CD4-positive, alpha-beta T cell treated with Interleukin-6 for 4 hours (primary cell): ENCODE data around the gene NDUFV1.
"Not testable (repeated sequence)": the region's sequence is repeated elsewhere in the genome, so short reads cannot be mapped to it uniquely, and the experiment has no call there.

Source experiments
- DNase-seq: peaks from one replicate; pipeline ENCODE4 v3.0.0-alpha.2; 2020; ENCODE audit warnings: mixed read lengths

NDUFV1 gene

GRCh38 chr11:67606492-67607295 is at the start of gene NDUFV1:
Gene NDUFV1 (plus strand): TSS chr11:67606936. CDS start chr11:67607005, 69 bp downstream.
- DNase-seq = peak; percentile 98

GRCh38 chr11:67558084-67558772 is 48.5 kb upstream of the NDUFV1 start:
- DNase-seq = no peak

GRCh38 chr11:67561971-67562619 is 44.6 kb upstream of the NDUFV1 start:
- DNase-seq = no peak

- no peak for DNase-seq
Measured at GRCh38 chr11:67562963-67563704, 43.6 kb upstream of the NDUFV1 start.

- not testable (repeated sequence) for DNase-seq
Measured at GRCh38 chr11:67563705-67564114, 43.0 kb upstream of the NDUFV1 start.

- DNase-seq = no peak
Measured at GRCh38 chr11:67564230-67564629, 42.5 kb upstream of the NDUFV1 start.

GRCh38 chr11:67571443-67571842 is 35.3 kb upstream of the NDUFV1 start:
- DNase-seq = no peak

- DNase-seq = no peak
Measured at GRCh38 chr11:67572305-67572704, 34.4 kb upstream of the NDUFV1 start.

- peak; percentile 44 for DNase-seq
Measured at GRCh38 chr11:67572747-67573419, 33.9 kb upstream of the NDUFV1 start.

GRCh38 chr11:67574938-67575337 is 31.8 kb upstream of the NDUFV1 start:
- no peak for DNase-seq

- no peak for DNase-seq
Measured at GRCh38 chr11:67576735-67577475, 29.8 kb upstream of the NDUFV1 start.

- DNase-seq = no peak
Measured at GRCh38 chr11:67577951-67578350, 28.8 kb upstream of the NDUFV1 start.

- no peak for DNase-seq
Measured at GRCh38 chr11:67581469-67581868, 25.3 kb upstream of the NDUFV1 start.

GRCh38 chr11:67582011-67582410 is 24.7 kb upstream of the NDUFV1 start:
- no peak for DNase-seq

GRCh38 chr11:67583247-67584204 is 23.2 kb upstream of the NDUFV1 start, which contains the start of gene GSTP1:
Gene GSTP1 (plus strand): TSS chr11:67583812. CDS start chr11:67583844, 32 bp downstream.
- peak; percentile 85 for DNase-seq

- DNase-seq = peak; percentile 32
Measured at GRCh38 chr11:67584205-67584880, 22.4 kb upstream of the NDUFV1 start.

GRCh38 chr11:67584881-67585873 is 21.6 kb upstream of the NDUFV1 start:
- DNase-seq = no peak

- DNase-seq = no peak
Measured at GRCh38 chr11:67585911-67586310, 20.8 kb upstream of the NDUFV1 start.
